HCT116 (cell line): ENCODE results near the gene SMS. TPM values are rescaled to one million over a fixed set of nuclear protein-coding genes. Genes with fewer than 3 reads are reported as not detected.

Source experiments
- ATAC-seq: fragments of 200-7000 bp; cut with Tn5 transposase; 2 replicates; pipeline ENCODE4 v1.9.1; 2020; ENCODE audit warnings: mild to moderate bottlenecking, moderate library complexity
- BruUV-seq: library from RNA; stranded (reverse); fragments of 400-500 nt; replicated peaks from 2 replicates; lab custom pipeline; 2021; lab: Mats Ljungman, UMichigan
- CTCF ChIA-PET: fragments of 300-600 bp; sonication (Branson Sonifier 250); formaldehyde crosslinking; loops from one replicate; lab custom pipeline; 2021; ENCODE audit warnings: antibody characterized with exemption; lab: Charles Lee
- POLR2A ChIA-PET: fragments of 300-600, 350-600 bp; sonication (Branson Sonifier 250); formaldehyde crosslinking; loops from one replicate; lab custom pipeline; 2021; ENCODE audit warnings: antibody characterized with exemption; lab: Charles Lee
- RAD21 ChIA-PET, 2 experiments: fragments of 300-600 bp; sonication (Branson Sonifier 250); formaldehyde crosslinking; loops; one replicate each; lab custom pipeline; 2023; ENCODE audit warnings: low total read pairs in 2 of 2; ENCODE audit not compliant: uncharacterized antibody in 2 of 2, unreplicated experiment in 2 of 2, low non-redundant PET in 1 of 2; lab: Charles Lee
- DNase-seq: peaks from one replicate; pipeline ENCODE4 v3.0.0-alpha.2; 2010; ENCODE audit warnings: low read depth, low spot score
- H2AFZ ChIP-seq: fragments of 200-600 bp; shearing (Covaris generic), sonication (generic); 2 replicates; pipeline ENCODE4 v1.6.1; 2017; ENCODE audit warnings: low read depth, mixed run types, mixed read lengths, antibody characterized with exemption, low read length; ENCODE audit not compliant: poor library complexity, severe bottlenecking
- H3K27ac ChIP-seq: 2 replicates; pipeline ENCODE4 v1.5.1; 2012; ENCODE audit warnings: low read depth, low read length
- H3K27me3 ChIP-seq: fragments of 200-600 bp; sonication (generic); 2 replicates; pipeline ENCODE4 v1.6.1; 2016; ENCODE audit warnings: mixed run types, low read length, mixed read lengths; ENCODE audit not compliant: insufficient read depth
- H3K36me3 ChIP-seq, 2 experiments: fragments of 200-500 bp in 1 of 2; fragments of 200-600 bp in 1 of 2; sonication (Bioruptor generic) in 1 of 2; sonication (generic) in 1 of 2; 2 replicates each; pipeline versions ENCODE4 v1.5.1 to v1.6.1; 2014 to 2016; ENCODE audit warnings: low read length in 2 of 2, inconsistent platforms in 1 of 2, mixed read lengths in 1 of 2, mixed run types in 1 of 2; ENCODE audit not compliant: insufficient read depth in 2 of 2, control insufficient read depth in 1 of 2
- H3K4me1 ChIP-seq, 2 experiments: fragments of 200-600 bp in 1 of 2; sonication (generic) in 1 of 2; 2 replicates each; pipeline versions ENCODE4 v1.5.1 to v1.6.1; 2012 to 2017; ENCODE audit warnings: low read length in 2 of 2, inconsistent platforms in 1 of 2, mild to moderate bottlenecking in 1 of 2, mixed read lengths in 1 of 2, mixed run types in 1 of 2, moderate library complexity in 1 of 2; ENCODE audit not compliant: insufficient read depth in 2 of 2, control insufficient read depth in 1 of 2
- H3K4me2 ChIP-seq: fragments of 200-600 bp; sonication (generic); 2 replicates; pipeline ENCODE4 v1.6.1; 2017; ENCODE audit warnings: mixed run types, low read length, mixed read lengths
- H3K4me3 ChIP-seq, 2 experiments: fragments of 200-600 bp in 1 of 2; sonication (generic) in 1 of 2; replicated peaks in 1 of 2; 2 replicates each; pipeline ENCODE4 v1.5.1; 2011 to 2016; ENCODE audit warnings: low read length in 2 of 2, control low read depth in 1 of 2, low read depth in 1 of 2, mild to moderate bottlenecking in 1 of 2, mixed read lengths in 1 of 2, mixed run types in 1 of 2
- H3K79me2 ChIP-seq: fragments of 200-600 bp; sonication (generic); 2 replicates; pipeline ENCODE4 v1.6.1; 2017; ENCODE audit warnings: mild to moderate bottlenecking, mixed run types, low read length, moderate library complexity, mixed read lengths; ENCODE audit not compliant: insufficient read depth
- H3K9ac ChIP-seq: fragments of 200-600 bp; sonication (generic); 2 replicates; pipeline ENCODE4 v1.6.1; 2016; ENCODE audit warnings: low read length, mixed read lengths
- H3K9me2 ChIP-seq: fragments of 200-600 bp; sonication (generic), shearing (Covaris generic); 2 replicates; pipeline ENCODE4 v1.6.1; 2017; ENCODE audit warnings: mixed run types, mild to moderate bottlenecking, moderate library complexity; ENCODE audit not compliant: insufficient read depth
- H3K9me3 ChIP-seq, 2 experiments: fragments of 200-500 bp in 1 of 2; fragments of 200-600 bp in 1 of 2; sonication (Bioruptor generic) in 1 of 2; sonication (generic) in 1 of 2; 2 replicates each; pipeline ENCODE4 v1.6.1; 2014 to 2017; ENCODE audit warnings: low read length in 2 of 2, mixed read lengths in 2 of 2, inconsistent platforms in 1 of 2, low read depth in 1 of 2, mild to moderate bottlenecking in 1 of 2, mixed run types in 1 of 2, moderate library complexity in 1 of 2; ENCODE audit not compliant: control insufficient read depth in 1 of 2, insufficient read depth in 1 of 2
- H4K20me1 ChIP-seq: fragments of 200-600 bp; sonication (generic), shearing (Covaris generic); 2 replicates; pipeline ENCODE4 v1.6.1; 2017; ENCODE audit warnings: mixed run types, mild to moderate bottlenecking, moderate library complexity; ENCODE audit not compliant: insufficient read depth
- CBX3 ChIP-seq: IDR thresholded peaks from 2 replicates; pipeline ENCODE4 v1.6.1; 2012; ENCODE audit warnings: low read depth
- CEBPB ChIP-seq: IDR thresholded peaks from 2 replicates; pipeline ENCODE4 v1.6.1; 2012; ENCODE audit warnings: low read depth
- JUND ChIP-seq: IDR thresholded peaks from 2 replicates; pipeline ENCODE4 v1.6.1; 2012
- YY1 ChIP-seq: IDR thresholded peaks from 2 replicates; pipeline ENCODE4 v1.6.1; 2011; ENCODE audit warnings: low read length, low read depth, moderate library complexity, mild to moderate bottlenecking; ENCODE audit not compliant: insufficient replicate concordance; ENCODE audit errors: extremely low read depth
- intact Hi-C: fragments of 100-400 bp; cut with micrococcal nuclease; formaldehyde crosslinking; loops from 2 replicates; pipeline ENCODE4 v1.10.0; 2022
- total RNA-seq: library from RNA; stranded (reverse); gene quantifications from one replicate; pipeline ENCODE4 v1.2.1, GENCODE V29; 2021; ENCODE audit not compliant: unreplicated experiment
- TF ChIP-seq, protein P1 (sequence below): IDR thresholded peaks from 2 replicates; pipeline ENCODE4 v1.6.1; 2012
- TF ChIP-seq, protein P2 (sequence below), 3 experiments: fragments of 200-600 bp in 1 of 3; sonication (generic) in 1 of 3; IDR thresholded peaks in 2 of 3; conservative IDR thresholded peaks in 1 of 3; 2 replicates each; pipeline ENCODE4 v1.5.1; 2012 to 2017; ENCODE audit warnings: low read depth in 2 of 3, low read length in 2 of 3, antibody characterized with exemption in 1 of 3, borderline replicate concordance in 1 of 3, control low read depth in 1 of 3, mild to moderate bottlenecking in 1 of 3, mixed read lengths in 1 of 3, mixed run types in 1 of 3, moderate library complexity in 1 of 3; ENCODE audit not compliant: insufficient read depth in 1 of 3

SMS gene
- total RNA-seq, 1 experiment from 2014 or later, result 164 TPM

DNA sequence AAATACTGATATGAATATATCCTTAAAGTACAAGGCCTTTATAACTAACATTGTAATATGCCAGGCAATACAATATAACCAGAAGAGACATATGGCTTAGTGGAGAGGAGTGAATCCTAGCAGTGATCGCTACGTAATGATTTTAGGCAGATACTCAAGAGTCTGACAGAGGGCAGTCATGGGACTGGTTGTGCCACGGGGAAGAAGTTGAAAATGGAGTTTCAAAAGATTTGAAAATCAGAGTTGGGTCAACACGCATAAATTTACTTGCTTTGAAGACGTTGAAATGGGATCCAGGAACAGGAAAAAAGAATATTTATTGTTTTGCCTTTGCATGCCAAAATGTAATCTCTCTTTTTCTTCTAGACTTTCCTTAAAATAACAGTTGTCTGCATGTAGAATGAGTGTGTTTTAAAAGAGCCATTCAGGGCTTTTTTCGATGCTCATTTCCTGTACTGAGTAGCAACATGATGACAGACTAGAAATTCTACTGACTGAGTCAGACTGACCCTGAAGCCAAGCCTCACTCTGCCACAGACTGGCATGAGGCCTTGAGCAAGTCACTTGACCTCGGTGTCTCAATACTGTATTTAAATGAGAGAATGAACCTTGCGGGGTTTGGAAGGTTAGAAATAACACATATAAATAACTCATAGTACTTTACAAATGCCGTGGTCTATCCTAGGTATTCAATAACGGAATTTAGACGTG lies 8.1 kb upstream of the SMS start:
- intact Hi-C loops, result no loop called here
- no TSS peak for BruUV-seq
- H3K79me2 ChIP-seq, result no peaks in the 10 kb centered on the region
- CTCF ChIA-PET, result no interaction called here
- H3K9ac ChIP-seq, result peak overlapping the region; percentile 33
- TF ChIP-seq CEBPB, result peak; percentile 67
- TF ChIP-seq, protein P1, sequence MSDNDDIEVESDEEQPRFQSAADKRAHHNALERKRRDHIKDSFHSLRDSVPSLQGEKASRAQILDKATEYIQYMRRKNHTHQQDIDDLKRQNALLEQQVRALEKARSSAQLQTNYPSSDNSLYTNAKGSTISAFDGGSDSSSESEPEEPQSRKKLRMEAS, result peak; percentile 49
- TF ChIP-seq YY1, result no peak
- TF ChIP-seq JUND, result peak; percentile 30; the same call in 1 of the 2 replicates
- POLR2A ChIA-PET, result no interaction called here
- no peaks in the 10 kb centered on the region for H3K27me3 ChIP-seq
- no peaks in the 10 kb centered on the region for H3K9me3 ChIP-seq
- peak overlapping the region; percentile 3; the same call in 1 of the 2 replicates for H3K27ac ChIP-seq
- no peak for DNase-seq
- no peaks in the 10 kb centered on the region for H3K36me3 ChIP-seq
- RAD21 ChIA-PET, result no interaction called here
- ATAC-seq, result peak; percentile 78
- no peaks in the 10 kb centered on the region for H3K9me2 ChIP-seq
- H3K4me1 ChIP-seq, result peaks cover 7 to 46% of the 10 kb centered on the region in 2 experiments
- peak overlapping the region; percentile 63 for H2AFZ ChIP-seq
- H4K20me1 ChIP-seq, result no peaks in the 10 kb centered on the region
- H3K4me3 ChIP-seq, result no peak overlapping the region
- H3K4me2 ChIP-seq, result peak overlapping the region; percentile 36

DNA sequence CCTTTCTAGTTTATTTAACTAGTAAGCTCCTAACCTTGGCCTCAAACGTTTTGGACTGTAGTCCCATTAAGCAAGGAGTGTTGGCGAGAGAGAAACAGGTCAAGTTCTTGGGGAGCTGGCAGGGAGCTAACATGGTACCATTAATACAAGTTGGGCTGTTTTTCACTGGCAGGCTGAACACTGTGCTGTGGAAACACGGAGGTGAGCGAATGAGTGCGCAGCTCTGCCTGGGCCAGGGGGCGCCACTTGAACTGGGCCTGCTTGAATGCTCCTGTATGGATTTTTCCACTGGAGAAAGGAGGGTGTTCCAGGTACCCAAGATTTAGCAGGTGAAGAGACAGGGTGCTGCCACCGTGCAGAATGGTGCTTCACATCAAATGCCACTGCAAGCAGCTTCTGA lies 7.4 kb upstream of the SMS start:
- RAD21 ChIA-PET, result no interaction called here
- no TSS peak for BruUV-seq
- intact Hi-C loops, result no loop called here

More for the DNA sequence above, 7.4 kb upstream of the SMS start:
- Histone ChIP-seq H3K9me3 (no peaks in the 10 kb centered on the region), H3K27ac (no peak overlapping the region), H3K27me3 (no peaks in the 10 kb centered on the region), H3K9me2 (no peaks in the 10 kb centered on the region), H3K4me3 (no peak overlapping the region), H2AFZ (no peak overlapping the region), H3K4me2 (peak overlapping the region; percentile 36), H3K9ac (no peak overlapping the region; the same call in 1 of the 2 replicates), H3K4me1 (peaks cover 4 to 42% of the 10 kb centered on the region in 2 experiments; a peak in 3 of 4 replicates), H3K79me2 (no peaks in the 10 kb centered on the region), H3K36me3 (no peaks in the 10 kb centered on the region), H4K20me1 (no peaks in the 10 kb centered on the region)
- ATAC-seq (peak; percentile 77), DNase-seq (no peak)
- ChIA-PET POLR2A (no interaction called here), CTCF (no interaction called here)
- TF ChIP-seq CBX3, result no peak; the same call in 1 of the 2 replicates
- TF ChIP-seq, protein P2, sequence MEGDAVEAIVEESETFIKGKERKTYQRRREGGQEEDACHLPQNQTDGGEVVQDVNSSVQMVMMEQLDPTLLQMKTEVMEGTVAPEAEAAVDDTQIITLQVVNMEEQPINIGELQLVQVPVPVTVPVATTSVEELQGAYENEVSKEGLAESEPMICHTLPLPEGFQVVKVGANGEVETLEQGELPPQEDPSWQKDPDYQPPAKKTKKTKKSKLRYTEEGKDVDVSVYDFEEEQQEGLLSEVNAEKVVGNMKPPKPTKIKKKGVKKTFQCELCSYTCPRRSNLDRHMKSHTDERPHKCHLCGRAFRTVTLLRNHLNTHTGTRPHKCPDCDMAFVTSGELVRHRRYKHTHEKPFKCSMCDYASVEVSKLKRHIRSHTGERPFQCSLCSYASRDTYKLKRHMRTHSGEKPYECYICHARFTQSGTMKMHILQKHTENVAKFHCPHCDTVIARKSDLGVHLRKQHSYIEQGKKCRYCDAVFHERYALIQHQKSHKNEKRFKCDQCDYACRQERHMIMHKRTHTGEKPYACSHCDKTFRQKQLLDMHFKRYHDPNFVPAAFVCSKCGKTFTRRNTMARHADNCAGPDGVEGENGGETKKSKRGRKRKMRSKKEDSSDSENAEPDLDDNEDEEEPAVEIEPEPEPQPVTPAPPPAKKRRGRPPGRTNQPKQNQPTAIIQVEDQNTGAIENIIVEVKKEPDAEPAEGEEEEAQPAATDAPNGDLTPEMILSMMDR (IDR thresholded peaks at IDR 0.05 in 2 of 3, conservative IDR thresholded peaks at IDR 0.05 in 1 of 3; ENCODE audit: borderline replicate concordance in 1 of 3, insufficient read depth in 1 of 3, low read depth in 2 of 3, low read length in 2 of 3), result peak in 2 of 3 experiments; percentile 26 to 29; a peak in 3 of 6 replicates
